GM19467 (cell line): Measurements from ENCODE around the gene P2RX4.
A peak's percentile ranks its signal among the peaks of the same experiment; 100 is the strongest.
"Not testable (repeated sequence)": the region's sequence is repeated elsewhere in the genome, so short reads cannot be mapped to it uniquely, and the experiment has no call there.

Experiments
- ATAC-seq: cut with Tn5 transposase; IDR thresholded peaks from one replicate; pipeline ENCODE4 v1.9.1; 2021; ENCODE audit warnings: mild to moderate bottlenecking, moderate library complexity; ENCODE audit not compliant: unreplicated experiment

The P2RX4 gene

DNA sequence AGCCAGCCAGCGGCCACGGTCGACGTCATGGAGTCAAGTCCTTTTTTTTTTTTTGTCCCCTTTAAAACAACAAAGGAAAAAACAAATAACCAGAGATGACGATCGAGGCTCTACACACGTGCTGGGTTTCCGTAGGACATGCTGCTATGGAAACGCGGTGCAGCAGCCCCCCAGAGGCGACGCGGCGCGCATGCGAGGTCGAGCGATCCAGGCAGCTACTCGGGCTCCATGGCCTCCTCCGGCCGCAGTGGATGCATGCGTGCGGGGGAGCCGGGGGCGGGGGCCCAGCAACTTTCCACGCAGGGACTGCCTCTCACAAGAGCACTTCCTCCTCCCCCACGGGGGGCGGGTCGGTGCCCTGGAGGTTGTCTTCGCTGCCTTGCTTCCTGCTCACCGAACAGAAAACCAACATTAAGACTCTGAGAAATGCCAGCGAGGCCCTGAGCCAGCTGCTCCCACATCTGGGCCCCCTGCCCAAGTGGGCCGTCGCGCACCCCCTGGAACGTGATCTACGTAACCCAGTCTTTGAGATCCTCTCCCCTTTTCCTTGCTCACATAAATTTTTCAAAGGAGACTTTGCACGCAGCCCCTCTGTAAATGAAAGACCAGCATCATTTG lies 30.7 kb downstream of the P2RX4 start:
- ATAC-seq: no peak

DNA sequence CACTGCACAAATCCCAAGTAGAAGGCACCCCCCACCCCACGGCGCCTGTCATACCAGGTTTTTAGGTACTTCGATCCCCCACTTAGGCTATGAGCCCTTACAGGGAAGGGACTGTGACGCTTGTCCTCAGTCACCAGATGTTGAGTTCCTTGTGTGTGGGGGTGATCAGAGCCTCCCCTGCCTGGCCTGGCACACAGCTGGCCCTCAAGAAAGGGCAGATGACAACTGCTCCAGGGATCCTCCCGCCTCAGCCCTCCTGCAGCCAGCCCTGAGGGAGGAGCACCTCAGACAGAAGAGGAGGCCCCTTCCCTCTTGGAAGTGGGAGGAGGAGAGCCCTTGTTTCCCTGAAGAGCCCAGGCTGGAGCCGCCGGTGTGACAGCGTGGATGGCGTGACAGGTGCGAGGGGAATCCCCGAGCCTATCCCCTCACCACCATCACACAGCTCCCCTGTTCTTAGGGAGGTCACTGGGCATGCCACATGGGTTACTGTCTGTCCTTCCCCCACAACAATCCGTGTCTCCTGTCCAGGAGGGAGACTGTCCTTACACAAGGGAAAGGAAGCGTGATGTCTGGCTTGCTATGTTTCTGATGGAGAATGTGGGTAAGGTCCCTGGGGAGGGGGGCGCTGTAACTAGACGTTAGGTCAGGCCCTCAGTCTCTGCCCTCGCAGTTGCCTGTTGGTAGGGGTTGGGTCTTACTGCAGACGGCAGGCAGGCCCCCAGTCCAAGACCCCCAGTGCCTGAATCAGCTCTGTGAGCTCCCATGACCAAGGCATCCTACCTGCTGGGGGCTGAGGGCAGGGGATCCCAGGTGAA lies 31.4 kb downstream of the P2RX4 start:
- ATAC-seq: no peak

GRCh38 chr12:121245031-121245430 lies 35.1 kb downstream of the P2RX4 start:
- no peak for ATAC-seq

- ATAC-seq: no peak
These were observed 36.0 kb downstream of the P2RX4 start for GRCh38 chr12:121245951-121246350.

DNA sequence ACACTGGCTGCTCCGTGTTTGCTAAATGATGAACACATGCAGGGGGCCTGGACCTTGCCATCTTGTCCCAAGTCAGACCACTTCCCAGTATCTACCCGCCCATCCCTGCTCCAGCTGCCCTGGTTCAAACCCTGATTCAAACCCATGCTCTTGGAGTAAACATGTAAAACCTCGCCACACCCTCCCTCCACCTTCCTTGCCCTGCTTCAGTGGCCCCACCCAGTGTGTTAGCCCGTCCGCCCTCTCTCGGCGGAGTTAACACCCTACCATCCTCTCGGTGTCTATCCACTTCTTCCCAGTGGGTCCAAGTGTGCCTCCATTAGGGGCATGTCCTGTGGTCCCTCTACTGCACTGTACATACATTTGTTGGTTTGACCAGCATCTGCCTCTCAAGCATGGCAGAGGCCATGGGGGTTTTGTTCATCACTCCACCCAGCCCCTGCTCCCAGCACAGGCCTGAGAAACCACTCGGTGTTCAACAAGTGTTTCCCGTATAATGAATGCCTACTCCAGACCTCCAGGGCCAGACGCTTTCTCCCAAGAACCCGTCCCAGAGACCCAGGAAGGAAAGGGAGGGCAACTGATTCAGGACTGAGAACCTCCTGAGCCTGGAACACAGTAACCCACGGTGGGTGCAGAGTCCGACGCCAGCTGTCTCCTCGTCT lies 37.1 kb downstream of the P2RX4 start:
- no peak for ATAC-seq

- peak; percentile 85 for ATAC-seq
These were observed 38.7 kb downstream of the P2RX4 start for GRCh38 chr12:121248622-121249021.

- no peak for ATAC-seq
These were observed 40.4 kb downstream of the P2RX4 start for GRCh38 chr12:121250359-121250758.

GRCh38 chr12:121251838-121252237 lies 41.9 kb downstream of the P2RX4 start:
- ATAC-seq: no peak

- ATAC-seq: no peak
These were observed 42.9 kb downstream of the P2RX4 start for GRCh38 chr12:121252712-121253345.

DNA sequence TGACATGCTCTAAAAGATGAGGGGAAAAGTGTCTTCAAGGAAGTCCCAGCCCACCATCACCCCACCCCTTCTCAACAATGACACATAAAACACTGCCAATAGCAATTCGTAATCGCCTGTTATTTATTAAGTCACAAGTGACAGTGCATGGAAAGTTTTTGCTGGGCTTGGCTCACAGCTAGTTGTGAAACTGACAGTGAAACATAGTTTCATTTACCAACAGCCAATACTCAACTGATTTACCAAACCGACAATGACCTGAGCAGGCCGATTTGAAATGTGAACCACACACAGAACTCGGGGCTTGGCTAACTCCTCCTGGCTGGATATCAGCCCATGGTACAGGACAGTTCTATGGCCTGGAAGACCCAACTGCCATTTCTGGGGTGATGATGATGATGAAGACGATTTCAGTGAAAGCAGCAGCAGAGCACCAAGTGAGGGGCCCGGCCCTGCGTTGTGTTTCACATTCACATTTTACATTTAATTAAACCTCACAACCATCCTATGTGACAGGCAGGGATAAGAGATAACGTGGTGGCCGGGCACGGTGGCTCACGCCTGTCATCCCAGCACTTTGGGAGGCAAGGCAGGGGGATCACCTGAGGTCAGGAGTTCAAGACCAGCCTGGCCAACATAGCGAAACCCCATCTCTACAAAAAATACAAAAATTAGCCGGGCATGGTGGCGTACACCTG lies 43.9 kb downstream of the P2RX4 start:
- no peak for ATAC-seq

- no peak for ATAC-seq
These were observed 45.5 kb downstream of the P2RX4 start for GRCh38 chr12:121255433-121255832.

DNA sequence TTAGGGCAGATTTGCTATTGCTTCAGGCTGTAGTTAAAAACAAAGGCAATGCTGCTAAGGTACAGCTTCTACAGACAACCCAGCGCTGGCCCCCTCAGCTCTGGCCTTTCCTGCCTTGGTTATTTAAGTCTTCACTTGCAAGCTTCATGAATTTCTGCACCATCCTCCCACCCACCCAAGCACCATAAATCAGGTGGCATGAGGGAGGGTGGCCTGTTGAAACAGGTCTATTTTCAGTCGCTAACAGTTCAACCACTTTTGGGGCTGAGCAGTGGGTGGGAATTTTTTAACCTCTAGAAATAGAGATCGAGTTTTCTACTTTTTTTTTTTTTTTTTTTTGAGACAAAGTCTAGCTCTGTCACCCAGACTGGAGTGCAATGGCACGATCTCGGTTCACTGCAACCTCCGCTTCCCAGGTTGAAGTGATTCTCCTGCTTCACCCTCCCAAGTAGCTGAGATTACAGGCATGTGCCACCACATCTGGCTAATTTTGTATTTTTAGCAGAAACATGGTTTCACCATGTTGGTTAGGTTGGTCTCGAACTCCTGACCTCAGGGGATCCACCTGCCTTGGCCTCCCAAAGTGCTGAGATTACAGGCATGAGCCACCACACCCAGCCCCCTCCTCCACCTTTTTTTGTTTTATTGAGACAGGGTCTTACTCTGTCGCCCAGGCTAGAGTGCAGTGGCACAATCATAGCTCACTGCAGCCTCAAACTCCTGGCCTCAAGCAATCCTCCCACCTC lies 47.9 kb downstream of the P2RX4 start:
- not testable (repeated sequence) for ATAC-seq

- ATAC-seq: no peak
These were observed 49.1 kb downstream of the P2RX4 start for GRCh38 chr12:121259074-121259473.

- ATAC-seq: no peak
These were observed 50.2 kb downstream of the P2RX4 start for GRCh38 chr12:121260091-121260490.

- no peak for ATAC-seq
These were observed 51.5 kb downstream of the P2RX4 start for GRCh38 chr12:121261398-121261797.

DNA sequence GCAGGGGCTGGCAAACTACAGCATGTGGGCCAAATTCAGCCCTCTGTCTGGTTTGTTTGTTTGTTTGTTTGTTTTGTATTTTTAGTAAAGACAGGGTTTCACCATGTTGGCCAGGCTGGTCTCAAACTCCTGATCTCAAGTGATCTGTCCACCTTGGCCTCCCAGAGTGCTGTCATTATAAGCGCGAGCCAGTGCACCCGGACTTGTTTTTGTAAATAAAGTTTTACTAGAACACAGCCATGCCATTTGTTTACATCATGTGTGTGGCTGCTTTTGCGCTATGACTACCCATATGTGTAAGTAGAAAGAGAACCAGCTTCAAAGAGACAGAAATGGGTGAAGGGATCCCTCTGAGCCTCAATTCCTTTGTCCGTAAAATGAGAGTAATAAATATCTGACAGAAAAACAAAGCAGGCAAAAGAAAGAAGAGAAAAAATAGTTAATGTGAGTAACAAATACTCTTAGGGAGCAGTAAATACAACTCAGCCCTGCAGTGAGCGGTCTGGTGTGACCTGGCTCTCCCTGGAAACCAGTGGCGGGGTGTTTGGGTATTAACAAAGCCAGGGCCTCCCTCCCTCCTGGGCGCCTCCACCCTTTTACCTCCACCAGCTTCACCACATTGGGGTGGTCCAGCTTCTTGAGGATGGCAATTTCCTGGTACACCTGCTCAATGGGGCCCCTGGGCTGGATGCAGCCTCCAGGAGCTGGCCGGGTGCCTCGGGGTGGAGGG lies 53.4 kb downstream of the P2RX4 start:
- ATAC-seq: no peak

GRCh38 chr12:121264135-121264534 lies 54.2 kb downstream of the P2RX4 start:
- no peak for ATAC-seq

DNA sequence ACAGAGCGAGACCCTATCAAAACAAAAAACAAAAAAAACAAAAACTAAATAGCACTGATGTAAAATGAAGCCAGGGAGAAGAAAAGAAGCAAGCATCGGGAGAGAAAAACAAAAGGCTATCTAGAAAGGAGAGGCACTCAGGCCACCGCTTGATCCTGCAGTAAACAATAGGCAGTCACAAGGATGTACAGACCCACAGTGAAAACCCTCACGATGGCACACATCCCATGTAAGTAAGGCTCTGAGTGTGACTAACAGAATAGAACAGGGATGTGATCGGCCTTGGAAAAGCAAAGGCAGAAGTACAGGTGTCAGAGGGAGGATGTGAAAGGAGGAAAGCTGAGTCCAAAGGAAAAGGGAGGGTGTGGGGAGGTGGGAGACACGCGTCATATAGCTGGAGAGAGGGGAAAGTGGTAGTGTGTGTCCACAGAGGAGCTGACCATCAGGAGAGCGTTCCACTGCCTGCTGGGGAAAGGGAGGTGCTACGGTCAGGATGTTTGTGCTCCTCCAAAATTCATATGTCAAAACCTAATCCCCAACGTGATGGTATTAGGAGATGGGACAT lies 55.1 kb downstream of the P2RX4 start:
- no peak for ATAC-seq

GRCh38 chr12:121267822-121268221 lies 57.9 kb downstream of the P2RX4 start:
- no peak for ATAC-seq
